SU-DHL-6 (cell line): ENCODE measurements around the gene FHAD1.

ENCODE experiments used
- H2AFZ ChIP-seq: fragments of 200-600 bp; sonication (generic); 2 replicates; pipeline ENCODE4 v1.6.1; 2014; ENCODE audit warnings: low read depth, mild to moderate bottlenecking, moderate library complexity, mixed read lengths, antibody characterized with exemption, low read length; ENCODE audit not compliant: severe bottlenecking
- H3F3A ChIP-seq: fragments of 200-600 bp; shearing (Covaris generic); 2 replicates; pipeline ENCODE4 v1.6.0; 2016; ENCODE audit warnings: antibody characterized with exemption, mild to moderate bottlenecking; ENCODE audit not compliant: insufficient read depth
- H3K27ac ChIP-seq: fragments of 200-600 bp; sonication (generic); 2 replicates; pipeline ENCODE4 v1.5.1; 2016; ENCODE audit warnings: low read depth, mild to moderate bottlenecking, low read length, moderate library complexity, mixed read lengths
- H3K27me3 ChIP-seq: fragments of 200-600 bp; sonication (generic), shearing (Covaris generic); 2 replicates; pipeline ENCODE4 v1.6.0; 2014; ENCODE audit warnings: mild to moderate bottlenecking, low read length
- H3K36me3 ChIP-seq: fragments of 200-600 bp; sonication (generic); 2 replicates; pipeline ENCODE4 v1.6.1; 2014; ENCODE audit warnings: mild to moderate bottlenecking, low read length, mixed read lengths
- H3K4me2 ChIP-seq: fragments of 300-600, 200-600 bp; shearing (Covaris generic), sonication (generic); 2 replicates; pipeline ENCODE4 v1.6.0; 2014; ENCODE audit warnings: low read length, low read depth, mild to moderate bottlenecking; ENCODE audit not compliant: poor library complexity, severe bottlenecking
- H3K4me3 ChIP-seq: fragments of 200-600 bp; sonication (generic); 2 replicates; pipeline ENCODE4 v1.5.1; 2014; ENCODE audit warnings: antibody characterized with exemption, low read length, mild to moderate bottlenecking, mixed read lengths; ENCODE audit not compliant: insufficient read depth, poor library complexity, severe bottlenecking
- H3K79me2 ChIP-seq: fragments of 200-600 bp; sonication (generic); 2 replicates; pipeline ENCODE4 v1.6.1; 2014; ENCODE audit warnings: mild to moderate bottlenecking, low read length, moderate library complexity; ENCODE audit not compliant: insufficient read depth
- H3K9ac ChIP-seq: fragments of 200-600 bp; sonication (generic); 2 replicates; pipeline ENCODE4 v1.7.0; 2014; ENCODE audit warnings: mild to moderate bottlenecking, low read length
- H3K9me2 ChIP-seq: fragments of 200-600 bp; sonication (generic); replicated peaks from 2 replicates; pipeline ENCODE4 v1.6.1; 2014; ENCODE audit warnings: low read length; ENCODE audit not compliant: insufficient read depth
- H3K9me3 ChIP-seq: fragments of 200-600 bp; sonication (generic); 2 replicates; pipeline ENCODE4 v1.6.1; 2014; ENCODE audit warnings: low read length, mixed read lengths; ENCODE audit not compliant: insufficient read depth
- H4K20me1 ChIP-seq: fragments of 200-600 bp; sonication (generic); 2 replicates; pipeline ENCODE4 v1.6.1; 2014; ENCODE audit warnings: low read depth, mild to moderate bottlenecking, antibody characterized with exemption, low read length, moderate library complexity, mixed read lengths
- CTCF ChIP-seq: fragments of 200-600 bp; sonication (generic); IDR thresholded peaks from one replicate; pipeline ENCODE4 v1.5.1; 2017; ENCODE audit warnings: antibody characterized with exemption, mild to moderate bottlenecking, low read length, moderate library complexity; ENCODE audit not compliant: insufficient read depth, poor library complexity, severe bottlenecking
- EZH2phosphoT487 ChIP-seq: fragments of 200-600 bp; sonication (generic), shearing (Covaris generic); conservative IDR thresholded peaks from 2 replicates; pipeline ENCODE4 v1.6.1; 2018; ENCODE audit warnings: mild to moderate bottlenecking, antibody characterized with exemption, low read length, moderate library complexity, mixed read lengths

The FHAD1 gene

GRCh38 chr1:15229707-15230131 lies 17.3 kb upstream of the FHAD1 start:
- no peak for TF ChIP-seq EZH2phosphoT487
- no peak for TF ChIP-seq CTCF
- Histone ChIP-seq H2AFZ (no peak overlapping the region), H3K9me3 (no peaks in the 10 kb centered on the region), H3K9ac (no peak overlapping the region), H3K9me2 (no peaks in the 10 kb centered on the region), H3K79me2 (no peaks in the 10 kb centered on the region), H3K36me3 (no peaks in the 10 kb centered on the region), H3K27me3 (no peaks in the 10 kb centered on the region), H3F3A (no peaks in the 10 kb centered on the region), H3K27ac (no peak overlapping the region), H3K4me3 (no peak overlapping the region), H4K20me1 (no peaks in the 10 kb centered on the region), H3K4me2 (no peak overlapping the region)

- Histone ChIP-seq H3K27ac (no peak overlapping the region), H3K9me3 (no peaks in the 10 kb centered on the region), H3K4me2 (no peak overlapping the region), H2AFZ (no peak overlapping the region), H3K36me3 (no peaks in the 10 kb centered on the region), H3K79me2 (no peaks in the 10 kb centered on the region), H3K9me2 (no peaks in the 10 kb centered on the region), H3F3A (no peaks in the 10 kb centered on the region), H3K4me3 (no peak overlapping the region), H3K27me3 (no peaks in the 10 kb centered on the region), H4K20me1 (no peaks in the 10 kb centered on the region), H3K9ac (no peak overlapping the region)
- TF ChIP-seq EZH2phosphoT487 (no peak), CTCF (no peak)
Observed at GRCh38 chr1:15231714-15232201, 15.3 kb upstream of the FHAD1 start.

- Histone ChIP-seq H3K27ac (no peak overlapping the region), H3K79me2 (no peaks in the 10 kb centered on the region), H3K4me3 (no peak overlapping the region), H3K9me3 (no peaks in the 10 kb centered on the region), H3K9ac (no peak overlapping the region), H3K36me3 (no peaks in the 10 kb centered on the region), H2AFZ (no peak overlapping the region), H3F3A (no peaks in the 10 kb centered on the region), H3K4me2 (no peak overlapping the region), H4K20me1 (no peaks in the 10 kb centered on the region), H3K27me3 (no peaks in the 10 kb centered on the region), H3K9me2 (no peaks in the 10 kb centered on the region)
- TF ChIP-seq CTCF (no peak), EZH2phosphoT487 (no peak)
Observed at GRCh38 chr1:15233689-15234088, 13.3 kb upstream of the FHAD1 start.
